ENCODE measurements around the gene HOXC10.

Gene HOXC10

GRCh38 chr12:53984901-53985691 is at the start of gene HOXC10:
HOXC10 (plus strand) TSS chr12:53985146; CDS start chr12:53985260, 114 bp downstream.
- Histone ChIP-seq H3K4me3 (ENCODE audit: low read depth, low read length) (peak within 1 kb of the TSS; percentile 14; the same call in 1 of the 2 replicates), H3K36me3 (ENCODE audit: control insufficient read depth, insufficient read depth, low read length) (no peaks in the 10 kb centered on the region), H3K27ac (ENCODE audit: low read depth, low read length) (no peak within 1 kb of the TSS), H3K9ac (ENCODE audit: low read depth, low read length) (no peak within 1 kb of the TSS), H3K9me3 (ENCODE audit: control insufficient read depth, insufficient read depth, low read length) (no peaks in the 10 kb centered on the region), H3K4me1 (ENCODE audit: control insufficient read depth, insufficient read depth, low read length) (no peaks in the 10 kb centered on the region; the same call in 1 of the 2 replicates), H3K27me3 (ENCODE audit: control insufficient read depth, insufficient read depth, low read length) (peaks cover 99% of the 10 kb centered on the region)

GRCh38 chr12:53935383-53936341 is 49.3 kb upstream of the HOXC10 start:
- H3K4me3 ChIP-seq (ENCODE audit: low read depth, low read length), result no peak overlapping the region
- no peaks in the 10 kb centered on the region for H3K9me3 ChIP-seq (ENCODE audit: control insufficient read depth, insufficient read depth, low read length)
- H3K36me3 ChIP-seq (ENCODE audit: control insufficient read depth, insufficient read depth, low read length), result no peaks in the 10 kb centered on the region
- no peaks in the 10 kb centered on the region for H3K4me1 ChIP-seq (ENCODE audit: control insufficient read depth, insufficient read depth, low read length)
- no peak overlapping the region for H3K9ac ChIP-seq (ENCODE audit: low read depth, low read length)
- H3K27ac ChIP-seq (ENCODE audit: low read depth, low read length), result no peak overlapping the region
- peaks cover 99% of the 10 kb centered on the region for H3K27me3 ChIP-seq (ENCODE audit: control insufficient read depth, insufficient read depth, low read length)

GRCh38 chr12:53937099-53937498 is 47.8 kb upstream of the HOXC10 start:
- H3K27me3 ChIP-seq (ENCODE audit: control insufficient read depth, insufficient read depth, low read length), result peaks cover 99% of the 10 kb centered on the region
- no peak overlapping the region for H3K27ac ChIP-seq (ENCODE audit: low read depth, low read length)
- no peaks in the 10 kb centered on the region for H3K4me1 ChIP-seq (ENCODE audit: control insufficient read depth, insufficient read depth, low read length)
- H3K9me3 ChIP-seq (ENCODE audit: control insufficient read depth, insufficient read depth, low read length), result no peaks in the 10 kb centered on the region
- H3K36me3 ChIP-seq (ENCODE audit: control insufficient read depth, insufficient read depth, low read length), result no peaks in the 10 kb centered on the region
- no peak overlapping the region for H3K9ac ChIP-seq (ENCODE audit: low read depth, low read length)
- H3K4me3 ChIP-seq (ENCODE audit: low read depth, low read length), result no peak overlapping the region

GRCh38 chr12:53937596-53938325 is 47.2 kb upstream of the HOXC10 start:
- H3K27ac ChIP-seq (ENCODE audit: low read depth, low read length), result no peak overlapping the region
- peaks cover 99% of the 10 kb centered on the region for H3K27me3 ChIP-seq (ENCODE audit: control insufficient read depth, insufficient read depth, low read length)
- no peak overlapping the region for H3K4me3 ChIP-seq (ENCODE audit: low read depth, low read length)
- H3K9ac ChIP-seq (ENCODE audit: low read depth, low read length), result no peak overlapping the region
- H3K4me1 ChIP-seq (ENCODE audit: control insufficient read depth, insufficient read depth, low read length), result no peaks in the 10 kb centered on the region
- no peaks in the 10 kb centered on the region for H3K9me3 ChIP-seq (ENCODE audit: control insufficient read depth, insufficient read depth, low read length)
- H3K36me3 ChIP-seq (ENCODE audit: control insufficient read depth, insufficient read depth, low read length), result no peaks in the 10 kb centered on the region

- H3K27ac ChIP-seq (ENCODE audit: low read depth, low read length), result no peak within 1 kb of the TSS
- no peaks in the 10 kb centered on the region for H3K9me3 ChIP-seq (ENCODE audit: control insufficient read depth, insufficient read depth, low read length)
- H3K27me3 ChIP-seq (ENCODE audit: control insufficient read depth, insufficient read depth, low read length), result peaks cover 99% of the 10 kb centered on the region
- H3K36me3 ChIP-seq (ENCODE audit: control insufficient read depth, insufficient read depth, low read length), result no peaks in the 10 kb centered on the region
- peak within 1 kb of the TSS; percentile 3; the same call in 1 of the 2 replicates for H3K4me3 ChIP-seq (ENCODE audit: low read depth, low read length)
- H3K4me1 ChIP-seq (ENCODE audit: control insufficient read depth, insufficient read depth, low read length), result no peaks in the 10 kb centered on the region
- H3K9ac ChIP-seq (ENCODE audit: low read depth, low read length), result no peak within 1 kb of the TSS
These were observed 46.4 kb upstream of the HOXC10 start, which contains the start of gene HOXC13 for GRCh38 chr12:53938326-53939140. HOXC13 (plus strand) TSS chr12:53938831; CDS start chr12:53938907, 76 bp downstream.

GRCh38 chr12:53939141-53940108 is 45.5 kb upstream of the HOXC10 start:
- Histone ChIP-seq H3K4me1 (ENCODE audit: control insufficient read depth, insufficient read depth, low read length) (no peaks in the 10 kb centered on the region), H3K9me3 (ENCODE audit: control insufficient read depth, insufficient read depth, low read length) (no peaks in the 10 kb centered on the region), H3K36me3 (ENCODE audit: control insufficient read depth, insufficient read depth, low read length) (no peaks in the 10 kb centered on the region), H3K27ac (ENCODE audit: low read depth, low read length) (no peak overlapping the region), H3K4me3 (ENCODE audit: low read depth, low read length) (peak overlapping the region; percentile 3; the same call in 1 of the 2 replicates), H3K27me3 (ENCODE audit: control insufficient read depth, insufficient read depth, low read length) (peaks cover 99% of the 10 kb centered on the region), H3K9ac (ENCODE audit: low read depth, low read length) (no peak overlapping the region)

DNA sequence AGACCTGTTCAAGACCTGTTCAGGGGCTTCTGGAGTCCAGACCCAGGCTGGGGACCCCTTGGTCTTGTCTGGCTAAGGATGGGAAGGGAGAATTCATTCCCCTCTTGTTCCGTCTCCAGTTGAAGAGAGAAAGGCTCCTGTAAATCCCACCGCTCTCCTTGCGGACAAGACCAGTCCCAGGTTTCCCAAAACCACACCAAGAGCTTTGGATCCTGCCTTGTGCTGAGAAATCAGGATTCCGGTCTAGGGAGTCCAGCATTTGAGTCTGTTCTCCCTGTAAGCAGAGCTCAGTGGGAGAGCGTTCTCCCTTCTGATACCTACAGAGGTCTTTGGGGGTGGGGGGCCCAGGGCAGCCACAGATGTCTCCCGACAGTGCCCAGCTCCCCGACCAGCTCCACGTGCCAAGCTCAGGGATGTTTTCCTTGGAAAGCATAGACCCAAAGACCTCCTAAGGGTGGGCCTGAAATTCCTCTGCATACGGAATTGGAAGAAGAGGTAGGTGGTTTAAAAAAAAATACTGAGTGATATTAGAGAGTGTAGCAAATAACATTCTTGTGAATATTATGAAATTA is 44.4 kb upstream of the HOXC10 start:
- H3K27ac ChIP-seq (ENCODE audit: low read depth, low read length), result no peak overlapping the region
- no peak overlapping the region for H3K9ac ChIP-seq (ENCODE audit: low read depth, low read length)
- H3K4me1 ChIP-seq (ENCODE audit: control insufficient read depth, insufficient read depth, low read length), result no peaks in the 10 kb centered on the region
- H3K9me3 ChIP-seq (ENCODE audit: control insufficient read depth, insufficient read depth, low read length), result no peaks in the 10 kb centered on the region
- H3K4me3 ChIP-seq (ENCODE audit: low read depth, low read length), result no peak overlapping the region
- H3K36me3 ChIP-seq (ENCODE audit: control insufficient read depth, insufficient read depth, low read length), result no peaks in the 10 kb centered on the region
- peaks cover 99% of the 10 kb centered on the region for H3K27me3 ChIP-seq (ENCODE audit: control insufficient read depth, insufficient read depth, low read length)

DNA sequence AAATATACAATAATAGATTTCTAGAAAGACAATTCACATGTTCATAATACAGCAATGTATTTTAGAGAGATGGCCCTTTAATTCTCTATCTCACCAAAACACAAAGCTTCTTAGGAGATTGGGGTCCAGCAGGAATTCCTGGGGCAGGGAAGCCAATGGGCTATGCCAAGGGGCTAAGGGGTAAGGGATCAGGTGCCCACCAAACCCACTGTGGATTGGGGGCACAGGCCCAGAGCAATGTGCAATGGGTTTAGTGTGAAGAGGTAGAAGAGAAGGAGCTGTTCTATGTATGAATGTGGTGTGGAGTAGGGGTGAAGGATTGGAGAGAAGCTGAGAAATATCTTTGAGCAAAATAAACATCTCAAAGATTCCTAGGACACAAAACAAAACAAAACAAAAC is 43.8 kb upstream of the HOXC10 start:
- H3K27me3 ChIP-seq (ENCODE audit: control insufficient read depth, insufficient read depth, low read length), result peaks cover 99% of the 10 kb centered on the region
- H3K36me3 ChIP-seq (ENCODE audit: control insufficient read depth, insufficient read depth, low read length), result no peaks in the 10 kb centered on the region

DNA sequence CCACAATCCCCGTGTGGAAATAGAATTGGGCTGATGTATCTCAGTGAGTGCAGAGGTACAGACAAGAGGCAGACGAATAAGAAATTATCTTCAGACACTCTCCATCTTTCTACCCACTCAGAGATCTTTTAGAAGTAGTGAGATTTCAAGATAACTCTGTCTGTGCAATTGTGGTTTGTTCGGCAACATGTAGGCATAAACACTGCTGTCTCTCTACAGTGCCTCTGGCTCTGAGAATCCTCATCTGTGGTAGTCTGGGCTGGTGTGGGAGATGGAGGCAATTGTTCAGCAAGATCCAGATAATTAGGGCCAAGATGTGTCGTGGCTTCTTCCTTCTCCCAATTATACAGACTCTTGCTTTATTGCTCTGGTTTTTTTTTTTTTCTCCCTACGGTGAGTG is 43.2 kb upstream of the HOXC10 start:
- Histone ChIP-seq H3K9me3 (ENCODE audit: control insufficient read depth, insufficient read depth, low read length) (no peaks in the 10 kb centered on the region), H3K36me3 (ENCODE audit: control insufficient read depth, insufficient read depth, low read length) (no peaks in the 10 kb centered on the region), H3K4me3 (ENCODE audit: low read depth, low read length) (no peak overlapping the region), H3K27me3 (ENCODE audit: control insufficient read depth, insufficient read depth, low read length) (peaks cover 99% of the 10 kb centered on the region), H3K9ac (ENCODE audit: low read depth, low read length) (no peak overlapping the region), H3K4me1 (ENCODE audit: control insufficient read depth, insufficient read depth, low read length) (no peaks in the 10 kb centered on the region), H3K27ac (ENCODE audit: low read depth, low read length) (no peak overlapping the region)

More for the DNA sequence above, 43.8 kb upstream of the HOXC10 start:
- Histone ChIP-seq H3K27ac (ENCODE audit: low read depth, low read length) (no peak overlapping the region), H3K9ac (ENCODE audit: low read depth, low read length) (no peak overlapping the region), H3K4me3 (ENCODE audit: low read depth, low read length) (no peak overlapping the region), H3K4me1 (ENCODE audit: control insufficient read depth, insufficient read depth, low read length) (no peaks in the 10 kb centered on the region), H3K9me3 (ENCODE audit: control insufficient read depth, insufficient read depth, low read length) (no peaks in the 10 kb centered on the region)
